HG03342 (cell line): ENCODE data around the gene CYLD.

Experiments
- ATAC-seq: cut with Tn5 transposase; IDR thresholded peaks from one replicate; pipeline ENCODE4 v1.9.1; 2021; ENCODE audit warnings: mild to moderate bottlenecking, moderate library complexity; ENCODE audit not compliant: unreplicated experiment

Gene CYLD

GRCh38 chr16:50814541-50814940 lies 72.7 kb downstream of the CYLD start:
- no peak for ATAC-seq

GRCh38 chr16:50815382-50815781 lies 73.5 kb downstream of the CYLD start:
- no peak for ATAC-seq

GRCh38 chr16:50816901-50817555 lies 75.1 kb downstream of the CYLD start:
- no peak for ATAC-seq

GRCh38 chr16:50818380-50818779 lies 76.5 kb downstream of the CYLD start:
- no peak for ATAC-seq

- no peak for ATAC-seq
Measured at GRCh38 chr16:50819706-50820105, 77.8 kb downstream of the CYLD start.

- ATAC-seq, result no peak
Measured at GRCh38 chr16:50820225-50820624, 78.3 kb downstream of the CYLD start.

GRCh38 chr16:50821586-50821985 lies 79.7 kb downstream of the CYLD start:
- no peak for ATAC-seq

- no peak for ATAC-seq
Measured at GRCh38 chr16:50822671-50823070, 80.8 kb downstream of the CYLD start.

- ATAC-seq, result no peak
Measured at GRCh38 chr16:50826797-50827316, 85.0 kb downstream of the CYLD start.

- ATAC-seq, result no peak
Measured at GRCh38 chr16:50828164-50828702, 86.3 kb downstream of the CYLD start.

- ATAC-seq, result no peak
Measured at GRCh38 chr16:50830698-50831097, 88.8 kb downstream of the CYLD start.

GRCh38 chr16:50831751-50832150 lies 89.9 kb downstream of the CYLD start:
- no peak for ATAC-seq

- ATAC-seq, result no peak
Measured at GRCh38 chr16:50833929-50834328, 92.0 kb downstream of the CYLD start.

- ATAC-seq, result no peak
Measured at GRCh38 chr16:50834701-50835100, 92.8 kb downstream of the CYLD start.

GRCh38 chr16:50835358-50836060 lies 93.6 kb downstream of the CYLD start:
- no peak for ATAC-seq

- no peak for ATAC-seq
Measured at GRCh38 chr16:50836121-50836621, 94.3 kb downstream of the CYLD start.

- no peak for ATAC-seq
Measured at GRCh38 chr16:50837324-50837723, 95.4 kb downstream of the CYLD start.

GRCh38 chr16:50838165-50838564 lies 96.3 kb downstream of the CYLD start:
- ATAC-seq, result no peak

GRCh38 chr16:50838885-50839284 lies 97.0 kb downstream of the CYLD start:
- no peak for ATAC-seq

GRCh38 chr16:50839356-50839755 lies 97.5 kb downstream of the CYLD start:
- no peak for ATAC-seq

- no peak for ATAC-seq
Measured at GRCh38 chr16:50839920-50840729, 98.2 kb downstream of the CYLD start.
